Hepatocyte (in vitro differentiated cells): ENCODE results near the gene CEP85. TPM values are rescaled to one million over a fixed set of nuclear protein-coding genes. Genes with fewer than 3 reads are reported as not detected.

Experiments
- DNase-seq: peaks from one replicate; pipeline ENCODE4 v3.0.0-alpha.2; 2016; ENCODE audit warnings: low spot score
- H2AFZ ChIP-seq: fragments of 200-600 bp; sonication (generic); 2 replicates; pipeline ENCODE4 v1.6.0; 2016; ENCODE audit warnings: antibody characterized with exemption, mild to moderate bottlenecking
- H3K27ac ChIP-seq: fragments of 200-600 bp; sonication (generic); 2 replicates; pipeline ENCODE4 v1.5.1; 2016; ENCODE audit warnings: mild to moderate bottlenecking
- H3K27me3 ChIP-seq: fragments of 200-600 bp; sonication (generic); 2 replicates; pipeline ENCODE4 v1.6.1; 2016
- H3K36me3 ChIP-seq: fragments of 200-600 bp; sonication (generic); replicated peaks from 2 replicates; pipeline ENCODE4 v1.5.1; 2016; ENCODE audit warnings: low read depth; ENCODE audit not compliant: insufficient read depth
- H3K4me1 ChIP-seq: fragments of 200-600 bp; sonication (generic); 2 replicates; pipeline ENCODE4 v1.5.1; 2016; ENCODE audit warnings: mild to moderate bottlenecking, moderate library complexity; ENCODE audit not compliant: insufficient read depth
- H3K4me2 ChIP-seq: fragments of 200-600 bp; sonication (generic); 2 replicates; pipeline ENCODE4 v1.6.0; 2016
- H3K4me3 ChIP-seq: fragments of 200-600 bp; sonication (generic); 2 replicates; pipeline ENCODE4 v1.5.1; 2016; ENCODE audit warnings: mild to moderate bottlenecking
- H3K79me2 ChIP-seq: fragments of 200-600 bp; sonication (generic); 2 replicates; pipeline ENCODE4 v1.6.0; 2017; ENCODE audit warnings: mild to moderate bottlenecking
- H3K9me2 ChIP-seq: fragments of 200-600 bp; sonication (generic); replicated peaks from 2 replicates; pipeline ENCODE4 v1.6.0; 2017; ENCODE audit warnings: mild to moderate bottlenecking; ENCODE audit not compliant: insufficient read depth
- H3K9me3 ChIP-seq: fragments of 200-600 bp; sonication (generic); 2 replicates; pipeline ENCODE4 v1.5.1; 2016; ENCODE audit warnings: low read depth, mild to moderate bottlenecking
- H4K20me1 ChIP-seq: fragments of 200-600 bp; sonication (generic); 2 replicates; pipeline ENCODE4 v1.6.0; 2016; ENCODE audit warnings: mild to moderate bottlenecking; ENCODE audit not compliant: insufficient read depth, poor library complexity, severe bottlenecking
- EZH2 ChIP-seq: fragments of 200-600 bp; sonication (generic); IDR thresholded peaks from 2 replicates; pipeline ENCODE4 v1.6.1; 2016; ENCODE audit warnings: antibody characterized with exemption, mild to moderate bottlenecking, borderline replicate concordance
- EZH2phosphoT487 ChIP-seq: fragments of 200-600 bp; sonication (generic); IDR thresholded peaks from one replicate; pipeline ENCODE4 v1.6.1; 2018; ENCODE audit warnings: antibody characterized with exemption, mild to moderate bottlenecking, low read depth, moderate library complexity; ENCODE audit not compliant: unreplicated experiment, severe bottlenecking
- WGBS: methylation state at CpG from one replicate; pipeline ENCODE4 v1.1.6; 2016; ENCODE audit warnings: low lambda C conversion rate; ENCODE audit errors: missing lambda C conversion rate; 5-methylcytosine and 5-hydroxymethylcytosine counted together
- polyA plus RNA-seq: library from polyadenylated mRNA; unstranded; fragments of >200 nt; fragmentation: Nextera tagmentation; extraction: Ambion mirVana; gene quantifications from 2 replicates; pipeline ENCODE4 v1.2.1, GENCODE V29; 2016
- total RNA-seq: library from RNA; depleted of rRNA; stranded (reverse); fragments of >200 nt; gene quantifications from 2 replicates; pipeline ENCODE4 v1.2.3, GENCODE V29; 2014
- TF ChIP-seq, protein P1 (sequence below): fragments of 200-600 bp; sonication (generic); IDR thresholded peaks from 2 replicates; pipeline ENCODE4 v1.5.1; 2016; ENCODE audit warnings: antibody characterized with exemption, mild to moderate bottlenecking; ENCODE audit not compliant: poor library complexity

Gene CEP85
- total and polyA plus RNA-seq, 2 experiments from 2014 or later: 12.4 to 14.6 TPM

GRCh38 chr1:26317612-26318337, 83.8 kb downstream of the CEP85 start, which contains the start of gene CD52:
Gene CD52 (plus strand): TSS chr1:26317958. CDS start chr1:26318018, 60 bp downstream.
- DNase-seq: no peak
- no peak within 1 kb of the TSS for H3K4me2 ChIP-seq

DNA sequence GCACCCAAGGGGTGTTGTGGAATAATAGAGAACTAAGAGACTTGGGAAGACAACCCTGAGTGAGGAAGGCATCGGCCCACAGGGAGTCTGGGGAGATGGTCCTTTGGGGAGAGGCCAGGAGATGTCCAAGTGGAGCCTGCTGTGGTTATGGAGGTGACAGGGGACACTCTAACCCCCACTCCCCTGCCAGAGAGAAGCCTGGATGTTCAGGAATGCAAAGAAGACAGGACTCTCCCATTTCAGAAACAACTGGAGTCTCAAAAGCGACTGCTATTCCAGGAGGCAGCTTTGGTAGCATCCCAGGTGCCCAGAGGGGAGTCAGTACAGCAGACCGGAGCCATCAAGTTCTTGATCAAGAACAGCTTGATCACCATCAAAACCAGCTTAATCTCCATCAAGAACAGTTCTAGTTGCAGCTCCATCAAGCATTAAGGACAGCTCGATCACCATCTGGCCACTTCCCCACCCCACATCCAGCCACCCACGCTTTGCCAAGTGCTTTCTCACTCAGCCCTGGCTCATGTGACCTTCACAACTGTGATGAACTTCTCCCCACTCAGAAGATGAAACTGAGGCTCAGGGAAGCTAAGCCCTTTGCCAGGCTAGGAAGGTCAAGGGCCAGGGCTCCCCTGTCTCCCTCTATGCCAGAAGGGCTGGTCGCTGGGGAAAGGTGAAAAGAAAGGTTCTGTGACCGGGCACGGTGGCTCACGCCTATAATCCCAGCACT, 84.5 kb downstream of the CEP85 start:
- no peak overlapping the region for H2AFZ ChIP-seq
- H3K4me3 ChIP-seq: no peak overlapping the region
- H3K27ac ChIP-seq: no peak overlapping the region
- DNase-seq: no peak
- H4K20me1 ChIP-seq: no peaks in the 10 kb centered on the region
- no peaks in the 10 kb centered on the region for H3K27me3 ChIP-seq
- no peaks in the 10 kb centered on the region for H3K36me3 ChIP-seq
- H3K79me2 ChIP-seq: no peaks in the 10 kb centered on the region
- H3K9me3 ChIP-seq: no peaks in the 10 kb centered on the region
- no peaks in the 10 kb centered on the region for H3K9me2 ChIP-seq
- no peak overlapping the region for H3K4me2 ChIP-seq
- no peaks in the 10 kb centered on the region for H3K4me1 ChIP-seq
- WGBS: 92% methylated on average over 9 of the region's 9 CpGs
- no peak for TF ChIP-seq EZH2phosphoT487
- TF ChIP-seq, protein P1, sequence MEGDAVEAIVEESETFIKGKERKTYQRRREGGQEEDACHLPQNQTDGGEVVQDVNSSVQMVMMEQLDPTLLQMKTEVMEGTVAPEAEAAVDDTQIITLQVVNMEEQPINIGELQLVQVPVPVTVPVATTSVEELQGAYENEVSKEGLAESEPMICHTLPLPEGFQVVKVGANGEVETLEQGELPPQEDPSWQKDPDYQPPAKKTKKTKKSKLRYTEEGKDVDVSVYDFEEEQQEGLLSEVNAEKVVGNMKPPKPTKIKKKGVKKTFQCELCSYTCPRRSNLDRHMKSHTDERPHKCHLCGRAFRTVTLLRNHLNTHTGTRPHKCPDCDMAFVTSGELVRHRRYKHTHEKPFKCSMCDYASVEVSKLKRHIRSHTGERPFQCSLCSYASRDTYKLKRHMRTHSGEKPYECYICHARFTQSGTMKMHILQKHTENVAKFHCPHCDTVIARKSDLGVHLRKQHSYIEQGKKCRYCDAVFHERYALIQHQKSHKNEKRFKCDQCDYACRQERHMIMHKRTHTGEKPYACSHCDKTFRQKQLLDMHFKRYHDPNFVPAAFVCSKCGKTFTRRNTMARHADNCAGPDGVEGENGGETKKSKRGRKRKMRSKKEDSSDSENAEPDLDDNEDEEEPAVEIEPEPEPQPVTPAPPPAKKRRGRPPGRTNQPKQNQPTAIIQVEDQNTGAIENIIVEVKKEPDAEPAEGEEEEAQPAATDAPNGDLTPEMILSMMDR: no peak
- no peak for TF ChIP-seq EZH2

More at GRCh38 chr1:26317612-26318337, 83.8 kb downstream of the CEP85 start, which contains the start of gene CD52:
- H3K4me3 ChIP-seq: no peak within 1 kb of the TSS
- no peak within 1 kb of the TSS for H3K27ac ChIP-seq
- no peaks in the 10 kb centered on the region for H3K4me1 ChIP-seq
- H3K36me3 ChIP-seq: no peaks in the 10 kb centered on the region
- H4K20me1 ChIP-seq: no peaks in the 10 kb centered on the region
- H3K79me2 ChIP-seq: no peaks in the 10 kb centered on the region
- H2AFZ ChIP-seq: no peak within 1 kb of the TSS
- no peak for TF ChIP-seq EZH2phosphoT487
- TF ChIP-seq, protein P1: no peak
- TF ChIP-seq EZH2: no peak
- H3K9me2 ChIP-seq: no peaks in the 10 kb centered on the region
- 70% methylated on average over 12 of the region's 12 CpGs for WGBS
- H3K9me3 ChIP-seq: no peaks in the 10 kb centered on the region
- H3K27me3 ChIP-seq: no peaks in the 10 kb centered on the region

DNA sequence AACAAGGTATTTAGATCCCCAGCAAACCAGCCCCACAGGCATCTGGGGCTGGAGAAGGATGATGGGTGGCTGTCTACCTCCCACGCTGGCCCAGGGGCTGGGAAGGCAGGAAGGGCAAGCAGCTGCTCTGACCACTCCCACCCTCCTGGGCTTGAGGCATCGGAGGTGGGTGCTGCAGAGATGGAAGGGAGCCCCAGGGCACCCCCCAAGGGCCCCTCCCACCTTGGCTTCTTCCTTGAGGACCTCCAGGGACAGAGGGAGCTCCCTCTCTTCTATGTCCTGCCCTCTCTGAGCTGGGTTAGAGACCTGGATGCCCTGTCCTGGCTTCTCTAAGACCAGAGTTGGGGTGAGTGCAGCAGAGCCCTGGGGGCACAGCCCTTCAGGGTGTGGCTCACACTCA, 86.9 kb downstream of the CEP85 start:
- WGBS: 78% methylated on average over 2 of the region's 2 CpGs
- Histone ChIP-seq H3K36me3 (no peaks in the 10 kb centered on the region), H2AFZ (no peak overlapping the region), H4K20me1 (no peaks in the 10 kb centered on the region), H3K27me3 (no peaks in the 10 kb centered on the region), H3K4me2 (no peak overlapping the region), H3K4me1 (no peaks in the 10 kb centered on the region), H3K9me2 (no peaks in the 10 kb centered on the region), H3K4me3 (no peak overlapping the region), H3K79me2 (no peaks in the 10 kb centered on the region), H3K9me3 (no peaks in the 10 kb centered on the region), H3K27ac (no peak overlapping the region)
- TF ChIP-seq, protein P1: no peak
- TF ChIP-seq EZH2phosphoT487 (no peak), EZH2 (no peak)
- no peak for DNase-seq
